HG03565 (cell line): ENCODE results near the gene HTT-AS.
"Not testable (repeated sequence)": the region's sequence is repeated elsewhere in the genome, so short reads cannot be mapped to it uniquely, and the experiment has no call there.

Experiments used
- ATAC-seq: cut with Tn5 transposase; IDR thresholded peaks from one replicate; pipeline ENCODE4 v1.9.1; 2021; ENCODE audit warnings: mild to moderate bottlenecking, moderate library complexity; ENCODE audit not compliant: unreplicated experiment

Gene HTT-AS

GRCh38 chr4:3054169-3054759 is 20.1 kb downstream of the HTT-AS start:
- ATAC-seq: no peak

GRCh38 chr4:3051141-3051897 is 23.0 kb downstream of the HTT-AS start:
- not testable (repeated sequence) for ATAC-seq

GRCh38 chr4:3047464-3048286 is 26.7 kb downstream of the HTT-AS start:
- ATAC-seq: peak; percentile 83

GRCh38 chr4:3046623-3047022 is 27.7 kb downstream of the HTT-AS start:
- no peak for ATAC-seq

- no peak for ATAC-seq
Observed at GRCh38 chr4:3046162-3046561, 28.2 kb downstream of the HTT-AS start.

- ATAC-seq: no peak
Observed at GRCh38 chr4:3044870-3045819, 29.2 kb downstream of the HTT-AS start.

GRCh38 chr4:3043282-3044020 is 30.9 kb downstream of the HTT-AS start:
- no peak for ATAC-seq

- no peak for ATAC-seq
Observed at GRCh38 chr4:3042226-3042625, 32.1 kb downstream of the HTT-AS start.

- no peak for ATAC-seq
Observed at GRCh38 chr4:3041192-3042142, 32.9 kb downstream of the HTT-AS start.

GRCh38 chr4:3040452-3041191 is 33.7 kb downstream of the HTT-AS start:
- no peak for ATAC-seq

GRCh38 chr4:3039706-3040366 is 34.5 kb downstream of the HTT-AS start:
- ATAC-seq: no peak

- ATAC-seq: no peak
Observed at GRCh38 chr4:3037957-3038461, 36.3 kb downstream of the HTT-AS start.

- no peak for ATAC-seq
Observed at GRCh38 chr4:3036131-3036952, 38.0 kb downstream of the HTT-AS start.

GRCh38 chr4:3035674-3036073 is 38.7 kb downstream of the HTT-AS start:
- no peak for ATAC-seq

GRCh38 chr4:3035249-3035648 is 39.1 kb downstream of the HTT-AS start:
- no peak for ATAC-seq

- ATAC-seq: no peak
Observed at GRCh38 chr4:3034231-3034630, 40.1 kb downstream of the HTT-AS start.
